Trophoblast cell (in vitro differentiated cells and primary cell): ENCODE results near the gene GALNT18.

Experiments used
- DNase-seq, 2 donors: peaks; one replicate each; pipeline ENCODE4 v3.0.0-alpha.2; 2016
- H2AFZ ChIP-seq: 2 replicates; pipeline ENCODE4 v1.6.1; 2013; ENCODE audit warnings: low read length, moderate library complexity, mild to moderate bottlenecking; ENCODE audit not compliant: insufficient read depth, poor library complexity
- H2AK5ac ChIP-seq: 2 replicates; pipeline ENCODE4 v1.6.1; 2013; ENCODE audit warnings: mild to moderate bottlenecking, low read length
- H2BK120ac ChIP-seq: 2 replicates; pipeline ENCODE4 v1.6.1; 2013; ENCODE audit warnings: low read length, mild to moderate bottlenecking, moderate library complexity; ENCODE audit not compliant: insufficient read depth, poor library complexity
- H2BK12ac ChIP-seq: 2 replicates; pipeline ENCODE4 v1.6.1; 2013; ENCODE audit warnings: mild to moderate bottlenecking, low read length, moderate library complexity
- H2BK5ac ChIP-seq: 2 replicates; pipeline ENCODE4 v1.6.1; 2013; ENCODE audit warnings: low read length, low read depth, moderate library complexity, mild to moderate bottlenecking; ENCODE audit not compliant: poor library complexity
- H3K14ac ChIP-seq: 2 replicates; pipeline ENCODE4 v1.6.1; 2013; ENCODE audit warnings: mild to moderate bottlenecking, low read length
- H3K18ac ChIP-seq: 2 replicates; pipeline ENCODE4 v1.6.1; 2013; ENCODE audit warnings: mild to moderate bottlenecking, low read length
- H3K23ac ChIP-seq: 2 replicates; pipeline ENCODE4 v1.6.1; 2013; ENCODE audit warnings: low read length
- H3K27ac ChIP-seq: 2 replicates; pipeline ENCODE4 v1.5.1; 2013; ENCODE audit warnings: low read depth, mild to moderate bottlenecking, inconsistent platforms, low read length, moderate library complexity
- H3K27me3 ChIP-seq: 2 replicates; pipeline ENCODE4 v1.6.1; 2013; ENCODE audit warnings: inconsistent platforms, mild to moderate bottlenecking, low read length, moderate library complexity; ENCODE audit not compliant: insufficient read depth
- H3K36me3 ChIP-seq, 2 experiments: 1 replicate in 1 of 2; 2 replicates in 1 of 2; pipeline ENCODE4 v1.6.1; 2013; ENCODE audit warnings: low read length in 2 of 2, mild to moderate bottlenecking in 2 of 2, moderate library complexity in 1 of 2; ENCODE audit not compliant: insufficient read depth in 2 of 2, control insufficient read depth in 1 of 2
- H3K4ac ChIP-seq: 2 replicates; pipeline ENCODE4 v1.6.1; 2013; ENCODE audit warnings: low read depth, mild to moderate bottlenecking, low read length, moderate library complexity
- H3K4me1 ChIP-seq, 2 experiments: 1 replicate in 1 of 2; 2 replicates in 1 of 2; pipeline ENCODE4 v1.6.1; 2013; ENCODE audit warnings: low read length in 2 of 2, mild to moderate bottlenecking in 2 of 2, moderate library complexity in 1 of 2; ENCODE audit not compliant: insufficient read depth in 2 of 2, control insufficient read depth in 1 of 2
- H3K4me2 ChIP-seq: 2 replicates; pipeline ENCODE4 v1.6.1; 2013; ENCODE audit warnings: inconsistent platforms, mild to moderate bottlenecking, low read length, moderate library complexity
- H3K4me3 ChIP-seq: 2 replicates; pipeline ENCODE4 v1.5.1; 2013; ENCODE audit warnings: mild to moderate bottlenecking, low read depth, low read length, inconsistent platforms
- H3K79me1 ChIP-seq: one replicate; pipeline ENCODE4 v1.6.1; 2013; ENCODE audit warnings: low read length
- H3K79me2 ChIP-seq: 2 replicates; pipeline ENCODE4 v1.6.1; 2013; ENCODE audit warnings: low read length, mild to moderate bottlenecking; ENCODE audit not compliant: control insufficient read depth, insufficient read depth, poor library complexity
- H3K9ac ChIP-seq: 2 replicates; pipeline ENCODE4 v1.6.1; 2013; ENCODE audit warnings: mild to moderate bottlenecking, low read length
- H3K9me3 ChIP-seq: 2 replicates; pipeline ENCODE4 v1.6.1; 2013; ENCODE audit warnings: low read depth, mild to moderate bottlenecking, control low read depth, inconsistent platforms, low read length; ENCODE audit not compliant: insufficient read depth
- H4K12ac ChIP-seq: 2 replicates; pipeline ENCODE4 v1.6.1; 2013; ENCODE audit warnings: low read depth, mild to moderate bottlenecking, low read length, moderate library complexity
- H4K8ac ChIP-seq: 2 replicates; pipeline ENCODE4 v1.6.1; 2013; ENCODE audit warnings: low read depth, mild to moderate bottlenecking, low read length, moderate library complexity
- H4K91ac ChIP-seq: one replicate; pipeline ENCODE4 v1.6.1; 2013; ENCODE audit warnings: low read depth, mild to moderate bottlenecking, low read length, moderate library complexity
- WGBS: extraction: QIAGEN DNeasy Blood & Tissue Kit; methylation state at CpG from one replicate; pipeline ENCODE4 v1.1.7; 2013; ENCODE audit warnings: missing lambda C conversion rate; ENCODE audit not compliant: insufficient read length, insufficient coverage; ENCODE audit errors: extremely low coverage; 5-methylcytosine and 5-hydroxymethylcytosine counted together

Gene GALNT18

GRCh38 chr11:11537871-11538270 is 83.9 kb downstream of the GALNT18 start:
- Histone ChIP-seq H2AK5ac (no peak overlapping the region), H3K79me2 (no peaks in the 10 kb centered on the region), H3K36me3 (no peaks in the 10 kb centered on the region), H3K4me3 (no peak overlapping the region), H3K4ac (no peak overlapping the region), H3K23ac (no peak overlapping the region), H3K27ac (no peak overlapping the region), H3K4me2 (no peak overlapping the region), H2BK12ac (no peak overlapping the region), H3K14ac (no peak overlapping the region), H3K9ac (no peak overlapping the region), H4K8ac (no peak overlapping the region), H2AFZ (peak overlapping the region; percentile 26), H2BK120ac (no peak overlapping the region), H3K9me3 (peaks cover 1% of the 10 kb centered on the region), H4K12ac (no peak overlapping the region), H4K91ac (no peak overlapping the region), H3K18ac (no peak overlapping the region), H2BK5ac (no peak overlapping the region), H3K27me3 (no peaks in the 10 kb centered on the region), H3K79me1 (no peaks in the 10 kb centered on the region), H3K4me1 (peaks cover 5 to 7% of the 10 kb centered on the region in 2 experiments)
- WGBS = no CpG with 5 or more reads among the region's 5 CpGs
- DNase-seq = no peak

DNA sequence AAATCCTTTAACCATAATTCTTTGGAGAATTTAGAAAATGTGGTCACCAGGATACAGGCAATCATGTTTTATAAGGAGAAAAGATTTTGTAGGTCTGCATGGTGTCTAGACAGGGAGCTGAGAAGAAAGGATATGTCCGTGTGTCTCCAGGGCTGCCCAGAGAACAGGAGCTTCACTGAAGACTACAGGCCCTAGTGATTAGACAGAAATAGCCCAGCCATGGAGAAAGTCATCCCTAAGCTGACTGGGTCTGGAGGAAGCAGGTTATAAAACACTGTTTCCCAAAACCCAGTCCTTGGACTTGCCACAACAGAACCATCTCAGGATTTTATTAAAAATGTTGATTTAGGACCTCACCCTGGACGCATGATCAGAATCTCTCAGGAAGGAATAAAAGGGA is 84.4 kb downstream of the GALNT18 start:
- no peak for DNase-seq
- no peaks in the 10 kb centered on the region for H3K27me3 ChIP-seq
- no peak overlapping the region for H4K91ac ChIP-seq
- no peak overlapping the region for H2BK12ac ChIP-seq
- no peak overlapping the region for H3K4me3 ChIP-seq
- no peak overlapping the region for H4K12ac ChIP-seq
- no peak overlapping the region for H3K9ac ChIP-seq
- H3K18ac ChIP-seq = no peak overlapping the region
- peaks cover 1% of the 10 kb centered on the region for H3K9me3 ChIP-seq
- no peak overlapping the region for H4K8ac ChIP-seq
- peaks cover 5 to 7% of the 10 kb centered on the region in 2 experiments for H3K4me1 ChIP-seq
- no peak overlapping the region for H3K4me2 ChIP-seq
- H3K14ac ChIP-seq = no peak overlapping the region
- H2AFZ ChIP-seq = no peak overlapping the region
- H3K23ac ChIP-seq = no peak overlapping the region
- no peaks in the 10 kb centered on the region for H3K79me2 ChIP-seq
- H2BK5ac ChIP-seq = no peak overlapping the region
- H3K4ac ChIP-seq = no peak overlapping the region
- H3K79me1 ChIP-seq = no peaks in the 10 kb centered on the region
- no peak overlapping the region for H2BK120ac ChIP-seq
- no CpG with 5 or more reads among the region's 2 CpGs for WGBS
- H3K27ac ChIP-seq = no peak overlapping the region
- H2AK5ac ChIP-seq = no peak overlapping the region
- H3K36me3 ChIP-seq = no peaks in the 10 kb centered on the region

DNA sequence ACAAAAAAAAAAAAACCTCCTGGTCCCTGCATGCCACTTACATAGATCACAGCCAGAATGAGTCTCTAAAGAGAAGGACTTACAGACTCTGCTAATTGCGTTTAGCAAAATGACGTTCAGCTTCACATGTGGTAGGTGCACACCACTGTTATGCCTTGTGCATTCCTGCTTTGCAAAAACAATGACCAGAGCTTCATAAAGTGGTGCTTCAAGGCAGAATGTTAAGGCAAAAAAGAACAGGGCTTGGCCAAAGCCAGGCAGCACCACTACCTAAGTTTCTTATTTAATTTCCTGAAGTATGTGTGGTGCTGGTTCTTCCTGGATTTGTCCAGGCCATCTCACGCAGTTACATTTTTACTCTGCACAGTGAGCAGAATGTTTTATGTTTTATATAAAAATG is 85.2 kb downstream of the GALNT18 start:
- Histone ChIP-seq H3K4me3 (no peak overlapping the region), H4K91ac (no peak overlapping the region), H2BK5ac (no peak overlapping the region), H3K4me1 (peaks cover 5 to 7% of the 10 kb centered on the region in 2 experiments), H3K27me3 (no peaks in the 10 kb centered on the region), H3K4me2 (no peak overlapping the region), H3K79me1 (no peaks in the 10 kb centered on the region), H2BK120ac (no peak overlapping the region), H2AK5ac (no peak overlapping the region), H2AFZ (no peak overlapping the region), H3K36me3 (no peaks in the 10 kb centered on the region), H3K9me3 (peaks cover under 1% of the 10 kb centered on the region), H2BK12ac (no peak overlapping the region), H3K4ac (no peak overlapping the region), H3K9ac (no peak overlapping the region), H3K79me2 (no peaks in the 10 kb centered on the region), H4K8ac (no peak overlapping the region), H3K27ac (no peak overlapping the region), H3K23ac (no peak overlapping the region), H4K12ac (no peak overlapping the region), H3K14ac (no peak overlapping the region), H3K18ac (no peak overlapping the region)
- no peak for DNase-seq
- no CpG with 5 or more reads among the region's 3 CpGs for WGBS

DNA sequence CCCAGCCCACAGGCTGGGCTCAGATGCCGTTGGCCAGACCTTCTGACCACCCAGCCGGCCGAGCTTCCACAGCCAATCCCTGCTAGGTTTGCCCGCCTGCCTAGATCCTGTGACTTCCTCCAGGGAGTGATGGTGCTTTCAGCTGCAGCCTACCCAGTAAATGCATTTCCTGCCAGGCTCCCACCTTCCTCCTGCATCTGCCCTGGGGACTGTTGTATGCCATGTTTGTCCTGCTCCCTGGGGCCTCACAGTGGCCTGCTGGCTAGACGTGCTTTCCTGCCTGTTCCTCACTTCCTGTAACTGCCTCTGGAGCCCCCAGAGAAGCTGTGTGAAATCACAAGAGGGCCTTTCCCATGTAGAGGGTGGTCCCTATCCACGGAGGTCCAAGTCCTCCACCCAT is 86.2 kb downstream of the GALNT18 start:
- no peak overlapping the region for H3K4me3 ChIP-seq
- H4K91ac ChIP-seq = no peak overlapping the region
- no peak overlapping the region for H4K8ac ChIP-seq
- H3K4me2 ChIP-seq = no peak overlapping the region
- no peaks in the 10 kb centered on the region for H3K27me3 ChIP-seq
- H3K23ac ChIP-seq = no peak overlapping the region
- DNase-seq = no peak
- no peak overlapping the region for H3K14ac ChIP-seq
- WGBS = no CpG with 5 or more reads among the region's 6 CpGs
- H4K12ac ChIP-seq = no peak overlapping the region
- H2BK120ac ChIP-seq = no peak overlapping the region
- H3K27ac ChIP-seq = no peak overlapping the region
- H3K9ac ChIP-seq = no peak overlapping the region
- H2BK5ac ChIP-seq = no peak overlapping the region
- H2BK12ac ChIP-seq = no peak overlapping the region
- H3K79me2 ChIP-seq = no peaks in the 10 kb centered on the region
- H3K4me1 ChIP-seq = peaks cover 5 to 7% of the 10 kb centered on the region in 2 experiments
- H3K36me3 ChIP-seq = no peaks in the 10 kb centered on the region
- H3K9me3 ChIP-seq = no peaks in the 10 kb centered on the region
- H3K18ac ChIP-seq = no peak overlapping the region
- no peaks in the 10 kb centered on the region for H3K79me1 ChIP-seq
- no peak overlapping the region for H2AFZ ChIP-seq
- H2AK5ac ChIP-seq = no peak overlapping the region
- no peak overlapping the region for H3K4ac ChIP-seq
